GM21423 (cell line): ENCODE measurements around the gene BHLHA9.

Experiments
- ATAC-seq: cut with Tn5 transposase; IDR thresholded peaks from one replicate; pipeline ENCODE4 v1.9.1; 2021; ENCODE audit warnings: mild to moderate bottlenecking, moderate library complexity; ENCODE audit not compliant: unreplicated experiment

The BHLHA9 gene

GRCh38 chr17:1251866-1252608 lies 18.2 kb upstream of the BHLHA9 start:
- ATAC-seq: no peak

DNA sequence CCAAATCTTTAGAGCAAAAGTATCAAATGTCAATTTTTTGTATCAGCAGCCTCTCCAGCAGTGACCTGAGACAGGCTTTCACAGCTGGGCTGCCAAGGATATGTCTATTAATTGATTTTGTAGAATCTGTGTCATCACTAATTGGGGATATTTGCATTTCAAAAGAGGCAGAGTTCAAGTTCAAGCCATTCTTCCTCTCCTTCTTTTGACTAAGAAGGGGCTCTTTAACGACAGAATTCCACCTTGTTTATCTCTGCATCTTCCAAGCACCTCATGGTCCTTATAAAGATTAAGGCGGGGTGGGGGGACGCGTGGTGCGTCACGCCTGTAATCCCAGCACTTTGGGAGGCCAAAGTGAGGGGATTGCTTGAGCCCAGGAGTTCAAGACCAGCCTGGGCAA lies 15.2 kb upstream of the BHLHA9 start:
- ATAC-seq: no peak

- no peak for ATAC-seq
These were observed 13.5 kb upstream of the BHLHA9 start for GRCh38 chr17:1256699-1257098.

- ATAC-seq: no peak
These were observed 10.0 kb upstream of the BHLHA9 start for GRCh38 chr17:1260086-1260769.

GRCh38 chr17:1260770-1261161 lies 9.5 kb upstream of the BHLHA9 start:
- ATAC-seq: no peak

DNA sequence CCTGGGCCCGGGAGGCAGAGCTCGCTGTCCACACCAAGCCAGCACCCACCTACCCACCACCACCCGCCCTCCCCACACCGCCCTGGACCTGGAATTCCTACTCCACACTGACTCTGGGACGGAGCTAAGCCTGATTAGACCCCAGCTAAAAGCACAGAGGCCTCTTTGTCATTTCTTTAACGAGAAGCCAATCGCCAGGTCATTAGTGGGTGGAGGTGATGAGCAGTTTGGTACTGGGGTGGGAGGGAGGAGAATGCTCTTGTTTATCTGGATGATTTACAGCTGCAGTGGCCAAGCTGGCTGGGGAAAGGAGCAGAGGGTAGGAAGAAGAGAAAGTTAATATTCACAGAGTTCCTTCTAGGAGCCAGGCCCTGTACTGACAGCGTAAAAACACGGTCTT lies 6.0 kb upstream of the BHLHA9 start:
- ATAC-seq: no peak

GRCh38 chr17:1267471-1267943 lies 2.7 kb upstream of the BHLHA9 start:
- no peak for ATAC-seq

DNA sequence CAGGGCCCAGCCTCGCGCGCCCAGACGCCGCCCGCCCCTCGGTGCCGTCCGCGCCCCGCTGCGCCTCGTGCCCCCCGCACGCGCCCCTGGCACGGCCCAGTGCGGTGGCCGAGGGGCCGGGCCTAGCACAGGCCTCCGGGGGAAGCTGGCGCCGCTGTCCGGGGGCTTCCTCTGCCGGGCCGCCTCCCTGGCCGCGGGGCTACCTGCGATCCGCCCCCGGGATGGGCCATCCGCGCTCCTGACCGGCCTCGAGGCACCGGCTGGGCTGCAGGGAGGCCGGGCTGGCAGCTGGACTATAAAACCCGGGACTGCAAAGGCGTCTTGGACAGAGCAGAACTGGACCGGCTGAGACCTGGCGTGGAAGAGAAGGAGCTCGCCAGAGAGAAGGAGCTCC lies 783 bp downstream of the BHLHA9 start:
- no peak for ATAC-seq

DNA sequence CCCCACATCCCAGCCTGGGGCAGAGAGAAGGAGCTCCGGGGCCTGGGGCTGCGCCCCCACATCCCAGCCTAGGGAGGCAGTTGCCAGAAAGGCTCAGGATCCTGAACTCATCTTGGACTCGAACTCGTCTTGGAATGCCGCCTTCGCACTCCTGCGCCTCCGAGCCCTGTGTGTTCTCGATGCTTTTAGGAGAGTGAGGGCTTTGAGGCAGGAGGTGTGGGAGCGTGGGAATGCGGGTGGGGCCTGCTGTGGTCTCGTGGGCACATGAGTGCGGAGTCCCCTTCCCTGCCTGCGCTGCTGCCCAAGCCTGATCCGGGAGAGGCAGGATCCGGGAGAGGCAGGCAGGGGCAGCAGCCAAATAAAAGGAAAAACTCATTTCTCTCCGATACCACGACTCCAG lies 1.2 kb downstream of the BHLHA9 start:
- ATAC-seq: no peak

DNA sequence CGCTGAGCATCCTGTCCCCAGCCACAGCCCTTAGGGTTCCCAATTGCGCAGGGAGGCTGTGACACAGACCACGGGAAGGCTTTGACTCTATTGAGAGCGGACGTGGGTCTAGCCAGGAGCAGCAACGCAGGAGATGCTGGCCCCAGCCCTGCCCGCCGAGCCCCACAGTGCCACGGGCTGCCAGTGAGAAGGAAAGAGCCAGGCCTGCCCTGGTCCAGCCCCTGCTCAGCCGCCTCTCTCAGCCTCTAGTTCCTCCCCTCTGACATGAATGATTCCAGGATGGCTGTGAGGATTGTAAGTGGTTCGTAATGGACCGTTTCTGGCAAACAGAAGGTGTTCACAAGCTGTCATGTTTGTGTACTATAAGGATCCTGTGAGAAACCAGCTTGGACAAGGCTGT lies 2.5 kb downstream of the BHLHA9 start:
- ATAC-seq: no peak

DNA sequence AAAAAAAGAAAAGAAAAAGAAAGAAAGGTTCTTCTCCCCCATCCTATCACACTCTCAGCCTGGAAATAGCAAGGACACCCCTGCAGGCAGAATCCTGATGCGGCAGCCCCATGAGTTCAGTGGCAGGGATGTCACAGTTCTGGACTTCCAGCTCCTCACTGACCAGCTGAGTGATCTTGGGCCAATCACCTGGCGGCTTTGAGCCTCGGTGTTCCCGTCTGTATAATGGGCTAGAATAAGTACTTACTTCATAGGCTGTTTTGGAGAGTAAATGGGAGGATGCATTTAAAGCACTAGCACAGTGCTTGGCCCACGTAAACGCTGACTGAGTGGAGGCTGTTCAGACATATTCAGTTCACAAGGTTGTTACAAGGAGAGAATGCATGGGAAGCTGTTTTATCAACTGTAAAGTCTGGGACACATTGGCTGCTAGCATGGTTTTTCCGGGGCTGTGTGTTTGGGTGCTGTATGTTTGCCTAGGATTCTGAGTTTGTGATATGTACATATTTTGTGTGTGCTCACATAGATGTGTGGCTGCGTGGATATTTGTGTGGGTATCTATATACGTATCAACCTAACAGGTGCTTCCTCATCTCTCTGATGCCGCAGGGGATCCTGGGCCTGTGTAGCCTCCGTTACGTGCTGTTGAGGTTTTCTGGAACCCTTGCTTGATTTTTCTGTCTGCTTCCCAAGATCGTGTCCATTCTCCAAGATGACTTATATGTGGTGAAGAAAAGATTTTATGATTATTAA lies 3.4 kb downstream of the BHLHA9 start:
- ATAC-seq: no peak

DNA sequence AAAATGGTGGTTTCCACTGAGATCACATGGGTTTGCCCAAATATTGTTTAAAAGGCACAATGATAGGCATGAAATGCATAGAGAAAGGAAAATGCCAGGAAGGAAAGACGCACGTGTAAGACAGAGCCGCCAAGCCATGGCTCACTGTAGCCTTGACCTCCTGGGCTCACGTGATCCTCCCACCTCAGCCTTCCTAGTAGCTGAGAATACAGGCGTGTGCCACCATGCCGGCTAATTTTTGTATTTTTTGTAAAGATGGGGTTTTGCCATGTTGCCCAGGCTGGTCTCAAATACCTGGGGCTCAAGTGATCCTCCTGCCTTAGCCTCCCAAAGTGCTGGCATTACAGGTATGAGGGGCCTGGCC lies 4.0 kb downstream of the BHLHA9 start:
- no peak for ATAC-seq

DNA sequence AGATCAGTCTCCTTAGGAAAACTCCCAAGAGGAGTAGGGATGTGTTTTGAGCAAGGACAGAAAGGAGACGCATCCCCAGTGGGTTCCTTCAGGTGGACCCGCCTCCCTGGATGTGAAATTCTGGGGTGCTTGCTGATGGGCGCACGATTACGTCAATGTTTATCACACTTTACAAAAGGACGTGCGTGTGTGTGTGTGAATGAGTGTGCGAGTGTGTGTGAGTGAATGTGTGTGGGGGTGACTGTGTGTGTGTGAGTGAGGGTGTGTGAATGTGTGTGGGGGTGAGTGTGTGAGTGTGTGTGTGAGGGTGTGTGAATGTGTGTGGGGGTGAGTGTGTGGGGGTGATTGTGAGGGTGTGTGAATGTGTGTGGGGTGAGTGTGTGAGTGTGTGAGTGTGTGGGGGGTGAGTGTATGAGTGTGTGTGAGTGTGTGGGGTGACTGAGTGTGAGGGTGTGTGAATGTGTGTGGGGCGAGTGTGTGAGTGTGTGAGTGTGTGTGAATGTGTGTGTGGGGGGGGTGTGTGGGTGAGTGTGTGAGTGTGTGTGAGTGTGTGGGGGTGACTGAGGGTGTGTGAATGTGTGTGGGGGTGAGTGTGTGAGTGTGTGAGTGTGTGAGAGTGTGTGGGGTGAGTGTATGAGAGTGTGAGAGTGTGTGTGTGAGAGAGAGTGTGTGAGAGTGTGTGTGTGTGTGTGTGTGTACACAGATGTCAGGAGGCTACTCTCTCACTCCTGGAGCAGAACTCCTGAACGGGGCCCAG lies 5.1 kb downstream of the BHLHA9 start:
- no peak for ATAC-seq

- ATAC-seq: no peak
These were observed 5.9 kb downstream of the BHLHA9 start for GRCh38 chr17:1275962-1276736.

GRCh38 chr17:1280652-1281051 lies 10.4 kb downstream of the BHLHA9 start:
- no peak for ATAC-seq

DNA sequence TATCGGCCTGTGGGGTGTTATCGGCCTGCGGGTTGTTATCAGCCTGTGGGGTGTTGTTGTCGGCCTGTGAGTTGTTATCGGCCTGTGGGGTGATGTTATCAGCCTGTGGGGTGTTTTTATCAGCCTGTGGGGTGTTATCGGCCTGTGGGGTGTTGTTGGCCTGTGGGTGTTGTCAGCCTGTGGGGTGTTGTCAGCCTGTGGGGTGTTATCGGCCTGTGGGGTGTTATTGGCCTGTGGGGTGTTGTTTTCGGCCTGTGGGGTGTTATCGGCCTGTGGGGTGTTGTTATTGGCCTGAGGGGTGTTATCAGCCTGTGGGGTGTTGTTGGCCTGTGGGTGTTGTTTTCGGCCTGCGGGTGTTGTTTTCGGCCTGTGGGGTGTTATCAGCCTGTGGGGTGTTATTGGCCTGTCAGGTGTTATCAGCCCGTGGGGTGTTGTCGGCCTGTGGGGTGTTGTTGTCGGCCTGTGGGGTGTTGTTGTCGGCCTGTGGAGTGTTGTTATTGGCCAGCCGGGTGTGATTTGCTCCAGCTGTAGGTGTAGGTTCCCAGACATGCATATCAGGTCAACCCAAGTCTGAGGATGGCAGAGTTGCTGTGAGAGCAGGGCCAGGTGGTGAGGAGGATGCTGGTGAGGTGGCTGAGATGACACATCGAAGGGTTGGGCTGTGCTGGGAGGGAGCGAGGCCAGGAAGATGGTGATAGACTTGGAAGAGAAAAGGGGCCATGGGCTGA lies 16.3 kb downstream of the BHLHA9 start:
- ATAC-seq: no peak

- ATAC-seq: no peak
These were observed 19.5 kb downstream of the BHLHA9 start for GRCh38 chr17:1289695-1290094.

GRCh38 chr17:1290676-1291075 lies 20.4 kb downstream of the BHLHA9 start:
- ATAC-seq: no peak

DNA sequence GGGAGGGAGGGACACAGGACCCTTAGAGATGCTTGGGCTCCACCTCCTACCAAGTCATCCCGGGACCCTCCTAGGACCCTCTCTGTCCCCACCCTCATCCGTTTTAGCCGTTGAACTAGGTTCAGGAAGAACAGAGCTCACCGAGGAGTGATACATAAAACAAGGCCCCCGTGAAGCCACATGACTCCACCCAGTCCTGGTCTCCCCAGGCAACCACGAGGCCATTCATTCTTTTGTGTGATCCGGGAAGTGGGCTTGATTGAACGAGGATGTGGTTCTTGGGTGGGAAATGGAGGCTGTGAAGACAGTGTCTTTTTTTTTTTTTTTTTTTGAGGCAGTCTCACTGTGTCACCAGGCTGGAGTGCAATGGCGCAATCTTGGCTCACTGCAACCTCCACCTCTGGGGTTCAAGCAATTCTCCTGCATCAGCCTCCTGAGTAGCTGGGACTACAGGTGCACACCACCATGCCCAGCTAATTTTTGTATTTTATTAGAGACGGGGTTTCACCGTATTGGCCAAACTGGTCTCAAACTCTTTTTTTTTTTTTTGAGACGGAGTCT lies 24.0 kb downstream of the BHLHA9 start:
- no peak for ATAC-seq
